Choroid plexus epithelial cell (primary cell): Measurements from ENCODE around the gene B3GAT3.
"Not testable (repeated sequence)": the region's sequence is repeated elsewhere in the genome, so short reads cannot be mapped to it uniquely, and the experiment has no call there.

Experiments used
- DNase-seq: peaks from one replicate; pipeline ENCODE4 v3.0.0-alpha.2; 2010; ENCODE audit warnings: low read depth
- H3K4me3 ChIP-seq: 2 replicates; pipeline ENCODE4 v1.5.1; 2011; ENCODE audit warnings: low read depth, mild to moderate bottlenecking, control low read depth, low read length, moderate library complexity
- CTCF ChIP-seq: conservative IDR thresholded peaks from 2 replicates; pipeline ENCODE4 v1.5.1; 2011; ENCODE audit warnings: low read depth, mild to moderate bottlenecking, control low read depth, inconsistent platforms, low read length, moderate library complexity

Gene B3GAT3

DNA sequence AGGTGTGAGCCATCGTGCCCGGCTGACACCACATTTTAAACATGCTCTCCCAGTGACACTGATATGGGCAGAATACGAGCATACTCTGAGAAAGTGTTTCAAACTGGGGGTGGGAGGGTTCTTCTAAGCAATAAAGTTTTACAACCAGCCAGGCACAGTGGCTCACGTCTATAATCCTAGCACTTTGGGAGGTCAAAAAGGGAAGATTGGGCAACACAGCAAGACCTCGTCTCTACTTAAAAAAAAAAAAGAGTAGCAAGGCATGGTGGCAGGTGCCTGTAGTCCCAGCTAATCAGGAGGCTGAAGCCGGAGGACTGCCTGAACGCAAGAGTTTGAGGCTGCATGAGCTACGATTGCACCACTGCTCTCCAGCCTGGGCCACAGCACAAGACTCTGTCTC is 22.4 kb upstream of the B3GAT3 start:
- DNase-seq: no peak
- TF ChIP-seq CTCF: no peak
- H3K4me3 ChIP-seq: no peak overlapping the region

DNA sequence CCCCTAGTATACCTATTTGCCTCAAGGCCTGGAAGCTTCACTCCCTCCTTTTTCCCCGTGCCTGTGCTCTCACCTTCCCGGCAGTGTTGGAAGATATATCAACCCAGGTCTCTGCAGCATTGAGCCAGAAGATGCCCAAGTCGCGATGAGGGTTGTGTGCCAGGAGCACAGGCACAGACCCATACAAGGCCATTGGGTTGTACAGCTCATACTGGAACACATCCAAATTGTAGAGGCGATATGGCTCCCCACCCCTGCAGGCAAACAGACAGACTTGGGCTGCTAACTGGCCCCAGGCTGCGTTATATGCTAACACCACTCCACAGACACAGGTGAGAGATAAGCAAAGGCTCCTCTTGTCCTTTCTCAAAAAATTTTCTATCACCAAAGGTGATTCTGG is 10.7 kb upstream of the B3GAT3 start:
- H3K4me3 ChIP-seq: no peak overlapping the region
- TF ChIP-seq CTCF: no peak
- no peak for DNase-seq

DNA sequence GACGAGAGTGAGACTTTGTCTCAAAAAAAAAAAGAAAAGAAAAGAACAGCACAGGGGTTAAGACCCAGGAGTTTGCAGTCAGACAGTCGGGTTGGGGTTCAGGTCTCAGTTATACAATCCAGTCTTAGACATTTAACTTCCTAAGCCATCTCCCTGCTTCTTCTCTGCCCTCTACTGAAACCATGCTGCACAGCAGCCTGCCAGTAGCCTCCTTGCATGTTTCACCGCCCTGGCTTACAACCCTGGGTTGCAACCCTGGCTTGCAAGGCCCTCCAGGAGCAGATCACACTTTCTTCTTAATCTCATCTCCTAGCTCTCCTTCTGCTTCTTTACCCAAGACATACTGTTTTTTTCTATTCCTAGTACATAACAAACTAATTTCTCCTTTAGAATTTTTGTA is 5.9 kb upstream of the B3GAT3 start:
- TF ChIP-seq CTCF: peak; percentile 29
- peak; percentile 37 for DNase-seq
- no peak overlapping the region for H3K4me3 ChIP-seq

DNA sequence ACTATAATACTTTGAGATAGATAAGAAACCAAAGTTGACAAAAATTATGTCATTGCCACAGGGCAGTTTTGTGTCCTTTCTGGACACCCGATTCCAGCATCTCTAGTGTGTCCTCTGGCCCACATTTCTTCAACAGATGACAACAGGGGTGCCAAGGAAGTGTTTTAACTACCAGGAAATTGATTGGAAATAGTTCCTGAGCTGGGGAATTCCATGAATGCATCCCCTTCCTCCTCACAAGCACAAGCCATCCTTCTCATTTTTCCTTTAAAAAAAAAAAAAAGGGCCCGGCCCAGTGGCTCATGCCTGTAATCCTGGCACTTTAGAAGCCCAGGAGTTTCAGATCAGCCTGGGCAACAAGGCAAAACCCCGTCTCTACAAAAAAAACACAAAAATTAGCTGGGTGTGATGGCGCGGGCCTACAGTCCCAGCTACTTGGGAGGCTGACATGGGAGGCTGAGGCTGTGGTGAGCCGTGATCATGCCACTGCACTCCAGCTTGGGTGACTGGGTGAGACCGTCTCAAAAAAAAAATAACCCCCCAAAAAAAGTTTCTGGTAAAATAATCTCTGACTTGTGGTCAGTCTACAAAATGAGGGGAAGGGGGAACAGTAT is 797 bp upstream of the B3GAT3 start:
- H3K4me3 ChIP-seq: no peak overlapping the region
- TF ChIP-seq CTCF: no peak
- no peak for DNase-seq

GRCh38 chr11:62621027-62621566 is 689 bp downstream of the B3GAT3 start:
- H3K4me3 ChIP-seq: peak overlapping the region; percentile 75
- no peak for TF ChIP-seq CTCF
- DNase-seq: no peak

- H3K4me3 ChIP-seq, DNase-seq: not testable (repeated sequence)
Measured at GRCh38 chr11:62616957-62617356, 4.8 kb downstream of the B3GAT3 start.

DNA sequence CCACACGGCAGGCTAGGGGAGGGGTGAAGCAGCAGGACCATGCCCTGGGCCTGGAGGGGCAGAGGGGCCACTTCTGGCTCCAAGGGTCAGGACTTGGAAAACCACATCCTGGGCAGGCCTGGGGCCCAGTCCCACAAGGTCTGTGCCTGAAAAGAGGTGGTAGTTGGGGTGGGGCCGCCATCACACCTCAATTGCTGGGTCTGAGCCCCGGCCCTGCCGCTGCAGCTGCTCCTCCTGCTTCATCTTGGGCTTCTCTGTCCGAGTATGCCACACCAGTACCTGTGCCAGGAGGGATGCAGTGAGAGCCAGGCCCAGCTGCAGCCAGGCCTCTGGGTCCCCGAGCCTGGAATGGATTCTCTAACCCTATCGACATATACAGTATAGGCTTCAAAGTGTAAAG is 6.3 kb downstream of the B3GAT3 start:
- DNase-seq: no peak
- TF ChIP-seq CTCF: no peak
- H3K4me3 ChIP-seq: no peak overlapping the region
